ENCODE measurements around the gene GFRA3.

- TF ChIP-seq CTCF (conservative IDR thresholded peaks at IDR 0.05 in 1 of 2, IDR thresholded peaks at IDR 0.05 in 1 of 2; ENCODE audit: extremely low read depth in 1 of 2, insufficient read depth in 1 of 2, low read depth in 1 of 2, low read length in 2 of 2) (no peak), EZH2 (IDR thresholded peaks at IDR 0.05; ENCODE audit: borderline replicate concordance, low read length) (no peak)
Measured at GRCh38 chr5:138243794-138244193, 30.6 kb downstream of the GFRA3 start.

Measured in mammary epithelial cell (primary cell).